Measurements from ENCODE around the gene PAQR7.
A peak's percentile ranks its signal among the peaks of the same experiment; 100 is the strongest.

The PAQR7 gene

GRCh38 chr1:25871086-25871703 lies 4.3 kb downstream of the PAQR7 start:
- H3K27me3 ChIP-seq (ENCODE audit: insufficient read depth, poor library complexity, severe bottlenecking), result no peaks in the 10 kb centered on the region
- peak in 1 of 2 experiments; percentile 17 for DNase-seq (ENCODE audit: low read depth in 1 of 2, low spot score in 1 of 2)
- TF ChIP-seq, protein P1, sequence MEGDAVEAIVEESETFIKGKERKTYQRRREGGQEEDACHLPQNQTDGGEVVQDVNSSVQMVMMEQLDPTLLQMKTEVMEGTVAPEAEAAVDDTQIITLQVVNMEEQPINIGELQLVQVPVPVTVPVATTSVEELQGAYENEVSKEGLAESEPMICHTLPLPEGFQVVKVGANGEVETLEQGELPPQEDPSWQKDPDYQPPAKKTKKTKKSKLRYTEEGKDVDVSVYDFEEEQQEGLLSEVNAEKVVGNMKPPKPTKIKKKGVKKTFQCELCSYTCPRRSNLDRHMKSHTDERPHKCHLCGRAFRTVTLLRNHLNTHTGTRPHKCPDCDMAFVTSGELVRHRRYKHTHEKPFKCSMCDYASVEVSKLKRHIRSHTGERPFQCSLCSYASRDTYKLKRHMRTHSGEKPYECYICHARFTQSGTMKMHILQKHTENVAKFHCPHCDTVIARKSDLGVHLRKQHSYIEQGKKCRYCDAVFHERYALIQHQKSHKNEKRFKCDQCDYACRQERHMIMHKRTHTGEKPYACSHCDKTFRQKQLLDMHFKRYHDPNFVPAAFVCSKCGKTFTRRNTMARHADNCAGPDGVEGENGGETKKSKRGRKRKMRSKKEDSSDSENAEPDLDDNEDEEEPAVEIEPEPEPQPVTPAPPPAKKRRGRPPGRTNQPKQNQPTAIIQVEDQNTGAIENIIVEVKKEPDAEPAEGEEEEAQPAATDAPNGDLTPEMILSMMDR (IDR thresholded peaks at IDR 0.05; ENCODE audit: insufficient read depth, low read length), result no peak
- TF ChIP-seq SPI1 (IDR thresholded peaks at IDR 0.05; ENCODE audit: borderline replicate concordance, low read depth) (peak; percentile 9; the same call in 1 of the 2 replicates), REST (IDR thresholded peaks at IDR 0.05; ENCODE audit: insufficient replicate concordance, low read depth) (no peak), GABPA (IDR thresholded peaks at IDR 0.05; ENCODE audit: low read depth) (no peak)
- H3K27ac ChIP-seq (replicated peaks), result no peak overlapping the region
- no peak overlapping the region for H3K4me3 ChIP-seq (replicated peaks; ENCODE audit: insufficient read depth, low read length)

DNA sequence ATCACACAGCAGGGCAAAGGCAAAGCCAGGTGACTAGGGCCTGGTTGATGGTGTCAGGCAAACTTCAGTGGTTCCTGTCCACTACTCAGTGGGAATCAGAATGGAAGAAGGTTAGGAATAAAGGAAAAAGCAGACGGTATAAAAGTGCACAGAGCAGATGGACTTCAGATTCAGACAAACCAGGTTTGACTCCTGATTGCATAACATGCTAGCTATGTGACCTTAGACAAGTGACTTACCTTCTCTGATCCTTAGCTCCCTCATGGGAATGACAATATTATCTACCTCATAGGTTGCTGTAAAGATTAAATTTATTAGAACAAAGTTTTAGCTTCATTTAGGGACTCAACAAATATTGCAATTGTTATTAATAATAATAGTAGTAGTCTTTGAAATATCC lies 4.9 kb downstream of the PAQR7 start:
- DNase-seq (ENCODE audit: low read depth in 1 of 2, low spot score in 1 of 2), result no peak
- H3K4me3 ChIP-seq (replicated peaks; ENCODE audit: insufficient read depth, low read length), result no peak overlapping the region
- H3K27ac ChIP-seq (replicated peaks), result no peak overlapping the region
- no peaks in the 10 kb centered on the region for H3K27me3 ChIP-seq (ENCODE audit: insufficient read depth, poor library complexity, severe bottlenecking)
- TF ChIP-seq, protein P1 (IDR thresholded peaks at IDR 0.05; ENCODE audit: insufficient read depth, low read length), result no peak
- TF ChIP-seq GABPA (IDR thresholded peaks at IDR 0.05; ENCODE audit: low read depth), result no peak
- no peak for TF ChIP-seq SPI1 (IDR thresholded peaks at IDR 0.05; ENCODE audit: borderline replicate concordance, low read depth)
- TF ChIP-seq POLR2AphosphoS5 (IDR thresholded peaks at IDR 0.05; ENCODE audit: low read depth), result no peak
- TF ChIP-seq REST (IDR thresholded peaks at IDR 0.05; ENCODE audit: insufficient replicate concordance, low read depth), result no peak

DNA sequence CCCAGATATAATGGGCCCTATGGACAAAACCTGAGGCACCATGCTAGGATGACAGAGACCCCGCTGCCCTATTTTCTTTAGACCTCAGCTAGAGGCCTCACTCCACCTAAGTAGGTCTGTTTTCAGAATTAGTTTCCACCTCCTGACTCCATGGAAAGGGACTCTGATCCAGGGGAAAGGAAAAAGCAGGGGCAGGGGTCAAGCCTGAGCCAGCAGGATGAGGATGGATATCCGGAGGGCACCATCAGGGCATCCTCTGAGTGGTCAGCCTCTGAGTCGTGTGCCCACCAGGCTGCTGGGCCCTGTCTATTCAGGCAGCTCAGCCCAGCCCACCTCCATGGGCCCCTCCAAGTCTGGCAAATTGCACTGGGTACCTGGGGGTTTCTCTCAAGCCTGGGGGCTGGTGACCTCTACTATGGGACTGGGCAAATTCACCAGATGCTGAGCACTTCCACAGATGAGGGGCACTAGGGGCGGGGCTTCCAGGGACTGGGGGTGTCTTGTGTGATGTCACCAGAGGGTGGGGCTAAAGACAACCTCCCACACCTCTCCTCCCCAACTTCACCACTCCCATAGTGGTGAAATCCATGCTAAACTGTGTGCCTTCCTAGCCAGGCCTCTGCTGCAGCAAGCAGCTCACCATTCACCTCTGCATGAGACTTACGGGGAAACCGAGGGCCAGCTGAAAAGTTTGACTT lies 5.5 kb downstream of the PAQR7 start:
- H3K27ac ChIP-seq (replicated peaks), result no peak overlapping the region
- TF ChIP-seq GABPA (IDR thresholded peaks at IDR 0.05; ENCODE audit: low read depth) (no peak), REST (IDR thresholded peaks at IDR 0.05; ENCODE audit: insufficient replicate concordance, low read depth) (no peak), SPI1 (IDR thresholded peaks at IDR 0.05; ENCODE audit: borderline replicate concordance, low read depth) (no peak), POLR2AphosphoS5 (IDR thresholded peaks at IDR 0.05; ENCODE audit: low read depth) (no peak)
- DNase-seq (ENCODE audit: low read depth in 1 of 2, low spot score in 1 of 2), result no peak
- H3K27me3 ChIP-seq (ENCODE audit: insufficient read depth, poor library complexity, severe bottlenecking), result no peaks in the 10 kb centered on the region
- no peak overlapping the region for H3K4me3 ChIP-seq (replicated peaks; ENCODE audit: insufficient read depth, low read length)
